CD4-positive, alpha-beta T cell treated with Interleukin-15 for 4 hours (primary cell): ENCODE results near the gene TCF12.
"Not testable (repeated sequence)": the region's sequence is repeated elsewhere in the genome, so short reads cannot be mapped to it uniquely, and the experiment has no call there.

Experiments
- DNase-seq: peaks from one replicate; pipeline ENCODE4 v3.0.0-alpha.2; 2020; ENCODE audit warnings: low spot score

Gene TCF12

GRCh38 chr15:57094321-57095257, 176.1 kb downstream of the TCF12 start:
- DNase-seq, result no peak

- DNase-seq, result no peak
Observed at GRCh38 chr15:57095896-57096295, 177.5 kb downstream of the TCF12 start.

DNA sequence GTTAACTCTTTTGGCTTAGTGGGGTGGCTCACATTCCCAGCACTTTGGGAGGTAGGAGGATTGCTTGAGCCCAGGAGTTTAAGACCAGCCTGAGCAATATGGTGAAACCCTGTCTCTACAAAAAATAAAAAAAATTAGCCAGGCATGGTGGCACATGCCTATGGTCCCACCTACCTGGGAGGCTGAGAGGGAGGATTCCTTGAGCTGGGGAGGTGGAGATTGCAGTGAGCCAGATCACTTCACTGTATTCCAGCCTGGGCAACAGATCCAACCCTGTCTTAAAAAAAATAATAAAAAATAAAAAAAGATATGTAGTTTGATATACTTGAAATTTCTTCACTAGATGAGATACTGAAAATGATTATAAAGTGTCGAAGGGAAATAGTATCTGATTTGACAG, 178.8 kb downstream of the TCF12 start:
- no peak for DNase-seq

DNA sequence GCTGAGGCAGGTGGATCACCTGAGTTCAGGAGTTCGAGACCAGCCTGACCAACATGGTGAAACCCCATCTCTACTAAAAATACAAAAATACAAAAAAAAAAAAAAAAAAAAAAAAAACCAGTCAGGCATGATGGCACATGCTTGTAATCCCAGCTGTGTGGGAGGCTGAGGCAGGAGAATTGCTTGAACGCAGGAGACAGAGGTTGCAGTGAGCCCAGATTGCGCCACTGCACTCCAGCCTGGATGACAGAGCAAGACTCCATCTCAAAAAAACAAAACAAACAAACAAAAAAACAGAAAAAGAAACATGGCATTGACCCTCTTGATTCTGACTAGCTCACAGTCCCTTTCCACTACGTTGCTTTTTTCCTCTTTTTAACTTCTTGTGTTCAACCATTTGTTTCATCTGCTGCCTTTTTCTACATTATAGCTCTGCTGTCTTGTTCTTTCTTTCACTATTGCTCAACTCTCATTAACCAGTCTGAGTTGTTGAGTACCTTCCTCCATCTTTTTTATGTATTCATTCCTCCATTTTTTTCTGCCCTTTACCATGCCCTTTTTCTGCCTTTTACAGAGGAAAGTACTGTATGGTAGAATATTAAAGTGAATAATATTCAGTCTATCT, 179.6 kb downstream of the TCF12 start:
- DNase-seq, result not testable (repeated sequence)

DNA sequence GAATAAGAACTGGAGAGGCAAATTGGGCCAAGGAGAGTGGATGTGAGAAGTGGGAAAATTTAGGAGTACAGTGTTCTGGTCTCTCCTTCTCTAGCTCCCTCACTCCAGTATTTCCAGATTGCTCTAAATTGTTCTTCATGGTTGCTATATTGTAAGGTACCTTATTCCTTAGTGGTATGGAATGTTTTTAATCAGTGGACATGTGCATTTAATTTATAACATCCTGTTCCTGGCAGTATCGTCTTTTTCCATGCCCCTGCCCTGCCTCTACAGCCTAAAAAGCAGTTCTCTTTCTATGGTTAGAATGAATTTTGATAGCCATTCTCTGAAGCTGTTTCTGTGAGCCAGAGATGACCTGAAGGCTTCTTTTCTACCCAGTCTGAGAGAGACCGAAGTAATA, 180.5 kb downstream of the TCF12 start:
- DNase-seq, result no peak

DNA sequence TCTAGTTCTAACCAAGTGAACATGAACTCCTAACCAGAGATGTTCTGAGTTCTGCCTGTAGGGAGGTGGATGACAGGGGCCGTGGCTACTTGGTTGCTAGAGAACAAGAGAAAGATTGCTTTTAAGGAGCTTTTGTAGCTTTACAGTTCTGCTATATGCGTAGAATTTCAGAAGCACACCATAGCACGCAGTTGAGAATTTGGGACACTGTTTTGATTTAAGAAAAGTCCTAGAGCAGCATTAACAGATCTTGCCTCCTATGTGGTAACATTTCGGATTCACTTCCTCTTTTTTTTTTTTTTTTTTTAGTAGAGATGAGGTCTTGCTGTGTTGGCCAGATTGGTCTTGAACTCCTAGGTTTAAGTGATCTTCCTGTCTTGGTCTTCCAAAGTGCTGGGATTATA, 181.7 kb downstream of the TCF12 start:
- DNase-seq, result no peak

DNA sequence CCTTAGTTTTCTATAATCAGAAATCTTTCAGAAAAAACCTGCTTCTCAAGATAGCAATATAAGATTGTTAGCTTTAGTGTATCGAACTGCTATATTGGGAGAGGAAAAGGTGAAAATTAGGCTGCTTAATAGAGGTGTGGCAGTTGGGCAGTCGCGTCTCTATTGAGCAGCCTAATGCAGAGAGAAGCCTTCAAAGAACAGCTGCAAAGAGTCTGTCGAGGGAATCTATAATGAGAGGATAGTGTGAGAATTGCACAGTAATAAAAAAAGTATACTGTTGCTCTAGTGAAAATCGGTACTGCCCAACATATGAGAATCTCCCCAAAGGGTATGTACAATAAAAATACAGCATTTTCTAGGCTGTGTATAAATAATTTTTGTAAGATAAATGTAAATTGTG, 184.4 kb downstream of the TCF12 start:
- no peak for DNase-seq

GRCh38 chr15:57108296-57108695, 189.9 kb downstream of the TCF12 start:
- no peak for DNase-seq

- DNase-seq, result no peak
Observed at GRCh38 chr15:57109005-57109404, 190.6 kb downstream of the TCF12 start.

GRCh38 chr15:57111002-57111401, 192.6 kb downstream of the TCF12 start:
- DNase-seq, result no peak

DNA sequence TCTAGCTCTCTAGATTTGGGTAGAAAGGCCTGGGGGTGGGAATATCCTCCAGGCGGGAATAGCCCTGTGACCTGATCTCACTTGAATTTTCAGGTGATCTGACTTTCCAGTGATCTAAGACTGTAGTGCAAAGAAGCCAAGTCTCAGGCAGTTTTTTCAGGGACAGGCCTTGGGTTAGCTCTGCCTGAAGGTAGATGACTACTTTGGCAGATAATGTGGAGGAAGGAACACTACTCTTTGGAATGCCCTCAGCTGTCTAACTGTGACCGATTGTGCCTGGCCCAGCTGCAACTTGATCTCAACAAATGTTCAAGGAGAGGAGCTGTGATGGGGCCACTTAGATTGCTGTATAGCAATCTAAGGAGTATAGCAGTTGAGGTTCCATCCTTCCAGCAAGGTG, 193.7 kb downstream of the TCF12 start:
- no peak for DNase-seq

DNA sequence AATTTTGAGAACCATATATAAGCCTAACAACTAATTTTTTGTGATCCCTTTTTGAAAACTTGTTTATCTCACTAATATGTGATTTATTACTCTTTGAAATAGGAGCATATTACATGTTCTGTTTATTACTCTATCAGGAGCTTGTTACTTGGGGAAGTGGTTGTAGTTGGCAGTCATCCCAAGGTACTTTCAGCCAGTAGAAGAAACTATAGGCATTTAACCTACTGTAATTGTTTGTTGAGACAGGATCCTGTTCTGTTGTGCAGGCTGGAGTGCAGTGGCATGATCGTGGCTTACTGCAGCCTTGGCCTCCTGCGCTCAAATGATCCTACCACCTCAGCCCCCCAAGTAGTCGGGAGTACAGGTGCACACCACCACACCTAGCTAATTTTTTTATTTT, 195.6 kb downstream of the TCF12 start:
- DNase-seq, result no peak

DNA sequence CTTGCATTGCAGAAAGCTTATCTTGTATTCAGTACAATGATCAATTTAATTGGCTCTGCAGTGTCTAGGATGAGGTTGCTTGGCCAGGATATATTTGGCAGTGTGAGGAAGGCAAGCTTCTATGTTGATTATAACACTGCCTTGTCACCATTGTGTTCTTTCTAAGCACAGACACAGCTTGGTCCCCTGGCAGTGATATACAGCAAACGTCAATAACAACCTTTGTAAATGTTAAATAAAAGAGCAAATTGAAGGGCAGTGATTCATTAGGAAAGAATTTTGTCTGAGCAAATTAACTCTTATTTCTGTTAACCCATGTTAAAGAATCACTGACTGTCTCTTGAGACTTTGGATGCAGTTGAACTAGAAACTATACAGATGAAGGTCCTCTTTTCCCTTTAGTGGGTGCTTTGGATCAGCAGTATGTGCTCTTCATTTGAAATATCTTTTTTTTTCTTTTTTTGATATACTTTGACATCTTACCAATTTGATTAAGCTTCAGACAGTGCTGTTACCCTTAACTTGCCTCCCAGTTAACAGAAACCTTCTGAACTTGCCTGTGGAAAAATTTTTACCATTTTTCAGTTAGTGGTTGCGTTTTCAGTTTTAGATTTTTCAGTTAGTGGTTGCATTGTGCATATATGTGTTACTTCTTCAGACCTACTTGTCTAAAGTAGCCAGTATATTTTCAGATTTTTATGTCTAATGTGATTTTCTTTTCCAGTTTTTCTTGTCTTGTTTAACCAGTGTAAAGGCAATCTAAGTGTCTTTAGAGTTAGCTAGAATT, 199.8 kb downstream of the TCF12 start:
- no peak for DNase-seq

GRCh38 chr15:57122080-57122840, 203.8 kb downstream of the TCF12 start:
- no peak for DNase-seq

DNA sequence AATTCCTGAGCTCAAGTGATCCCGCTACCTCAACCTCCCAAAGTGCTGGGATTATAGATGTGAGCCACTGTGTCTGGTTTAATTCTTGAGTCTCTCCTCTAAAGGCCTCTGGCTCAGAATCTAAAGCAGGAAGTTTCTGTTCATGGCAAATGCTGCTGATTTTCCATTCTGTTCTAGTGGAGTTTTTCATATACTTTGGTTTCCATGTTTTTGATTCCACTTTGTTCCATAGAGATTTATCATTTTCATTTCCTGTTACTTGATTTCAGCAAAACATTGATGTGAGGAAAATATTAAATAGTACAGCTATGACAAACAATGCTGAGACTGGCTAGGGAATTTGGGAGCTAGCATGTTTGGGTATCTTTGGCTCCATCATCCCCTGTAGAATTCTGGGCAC, 205.6 kb downstream of the TCF12 start:
- no peak for DNase-seq

- no peak for DNase-seq
Observed at GRCh38 chr15:57129064-57129463, 210.6 kb downstream of the TCF12 start.

GRCh38 chr15:57130956-57131355, 212.5 kb downstream of the TCF12 start:
- DNase-seq, result no peak

DNA sequence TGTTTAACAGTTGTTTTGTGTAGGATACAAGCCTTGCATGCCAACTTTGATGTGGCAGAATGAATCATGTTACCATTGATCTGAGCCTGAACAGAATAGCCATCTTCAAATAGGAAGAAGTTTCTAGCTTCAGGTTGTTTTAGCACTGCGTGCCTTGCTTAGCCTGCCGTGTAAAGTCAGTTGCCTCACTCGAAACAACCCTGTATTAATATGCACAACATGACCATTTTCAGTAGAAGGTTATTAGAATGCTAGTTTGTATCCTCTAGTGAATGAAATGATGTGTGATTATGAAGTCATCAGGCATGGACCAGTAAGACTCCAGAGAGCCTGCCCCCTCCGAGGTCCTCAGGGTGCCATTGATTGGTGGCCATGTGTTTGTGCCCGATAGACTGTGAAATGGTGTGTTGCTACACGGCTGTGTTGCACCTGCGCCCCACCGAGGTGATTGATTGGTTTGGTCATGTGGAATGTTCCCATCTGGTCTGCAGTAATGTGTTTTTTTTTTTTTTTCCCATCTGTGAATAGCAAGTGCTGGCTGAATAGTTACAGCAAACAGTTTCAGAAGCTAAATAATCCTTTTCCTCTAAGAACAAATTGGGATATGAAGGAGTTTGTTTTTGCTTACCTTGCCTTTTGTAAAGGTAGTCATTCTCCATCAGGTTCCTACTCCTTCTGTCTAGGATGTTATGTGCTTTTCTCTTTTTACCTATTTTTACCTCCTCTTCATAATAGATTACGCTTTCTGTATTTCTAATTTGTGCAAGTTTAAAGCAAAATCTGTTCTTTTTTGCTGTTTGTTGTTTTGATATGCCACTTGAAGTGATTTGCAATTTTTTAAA, 214.9 kb downstream of the TCF12 start:
- no peak for DNase-seq

- DNase-seq, result no peak
Observed at GRCh38 chr15:57134071-57134605, 215.7 kb downstream of the TCF12 start.

DNA sequence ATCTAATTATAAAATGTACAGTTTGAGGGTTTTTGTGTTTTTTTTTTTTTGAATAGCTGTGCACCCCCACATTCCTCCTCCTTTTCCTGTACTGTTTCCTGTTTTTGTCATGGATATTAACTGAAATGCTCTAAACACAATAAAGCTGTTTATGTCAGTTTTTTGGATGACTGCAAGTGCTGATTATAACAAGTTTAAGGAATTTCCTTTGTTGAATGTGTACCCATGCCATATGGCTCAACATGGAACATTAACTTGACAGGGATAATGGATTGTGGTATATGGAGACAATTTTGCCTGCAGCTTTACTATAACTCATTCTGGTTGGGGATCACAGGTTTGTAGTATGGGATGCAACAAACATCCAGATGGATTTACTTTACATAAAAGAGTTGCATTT, 216.4 kb downstream of the TCF12 start:
- no peak for DNase-seq

- no peak for DNase-seq
Observed at GRCh38 chr15:57135800-57136199, 217.4 kb downstream of the TCF12 start.
